ENCODE data around the gene ARF3.

ARF3 gene

GRCh38 chr12:48998497-48999353, 41.4 kb upstream of the ARF3 start:
- TF ChIP-seq USF1 (IDR thresholded peaks at IDR 0.05), result no peak
- no peak for TF ChIP-seq NFIC (IDR thresholded peaks at IDR 0.05)
- TF ChIP-seq REST (IDR thresholded peaks at IDR 0.05; ENCODE audit: low read depth), result no peak
- no peak for TF ChIP-seq EP300 (IDR thresholded peaks at IDR 0.05; ENCODE audit: borderline replicate concordance)
- TF ChIP-seq CREB1 (IDR thresholded peaks at IDR 0.05; ENCODE audit: low read depth), result no peak
- no peak for TF ChIP-seq EGR1 (IDR thresholded peaks at IDR 0.05)
- TF ChIP-seq RAD21 (IDR thresholded peaks at IDR 0.05; ENCODE audit: low read depth), result no peak
- TF ChIP-seq TAF1 (IDR thresholded peaks at IDR 0.05; ENCODE audit: low read depth), result no peak
- no peak for TF ChIP-seq FOXM1 (IDR thresholded peaks at IDR 0.05; ENCODE audit: borderline replicate concordance, low read depth)
- no peak for TF ChIP-seq TCF12 (IDR thresholded peaks at IDR 0.05; ENCODE audit: low read depth)
- no peak for TF ChIP-seq CEBPB (IDR thresholded peaks at IDR 0.05)
- TF ChIP-seq TEAD4 (IDR thresholded peaks at IDR 0.05), result no peak
- TF ChIP-seq, protein P1, sequence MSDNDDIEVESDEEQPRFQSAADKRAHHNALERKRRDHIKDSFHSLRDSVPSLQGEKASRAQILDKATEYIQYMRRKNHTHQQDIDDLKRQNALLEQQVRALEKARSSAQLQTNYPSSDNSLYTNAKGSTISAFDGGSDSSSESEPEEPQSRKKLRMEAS (IDR thresholded peaks at IDR 0.05), result no peak
- no peak for TF ChIP-seq ZBTB7A (IDR thresholded peaks at IDR 0.05; ENCODE audit: low read depth)
- TF ChIP-seq YY1 (IDR thresholded peaks at IDR 0.05; ENCODE audit: low read depth), result no peak

DNA sequence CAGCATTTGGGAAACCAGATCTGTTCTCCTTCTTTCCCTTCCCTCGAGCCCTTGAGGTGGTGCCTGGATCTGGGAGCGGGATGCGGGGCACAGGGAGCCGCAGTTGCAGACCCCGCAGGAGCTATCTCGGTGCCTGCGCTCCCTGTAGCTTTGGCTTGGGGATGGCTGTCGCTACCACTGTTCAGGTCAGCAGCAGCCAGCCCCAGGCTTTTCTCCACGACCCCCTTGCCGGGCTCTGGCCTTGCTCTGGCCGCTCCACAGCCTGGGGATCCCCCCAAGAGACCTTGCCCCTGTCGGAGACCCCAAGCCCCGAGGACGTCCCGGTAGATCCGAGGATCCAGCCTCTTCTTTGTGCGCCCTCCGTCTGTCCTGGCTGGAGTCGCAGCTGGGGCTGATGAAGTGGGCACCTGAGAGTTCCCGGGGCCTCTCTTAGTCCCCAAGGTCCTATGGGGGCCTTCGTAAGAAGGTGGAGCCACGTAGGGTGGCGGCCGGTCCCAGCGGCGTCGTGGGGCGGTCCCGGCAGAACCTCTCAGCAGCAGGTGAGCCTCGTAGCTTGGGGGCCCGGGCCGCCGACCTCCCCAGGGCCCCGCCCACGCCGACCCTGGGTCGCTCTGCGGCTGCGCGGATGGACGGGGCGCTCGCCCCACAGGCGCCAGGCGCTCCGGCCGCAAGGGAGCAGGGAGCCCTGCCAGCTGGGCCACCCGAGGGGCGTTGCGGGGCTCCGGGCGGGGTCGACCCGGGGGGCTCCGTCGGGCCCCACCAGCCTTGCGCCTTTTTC, 40.6 kb upstream of the ARF3 start:
- TF ChIP-seq FOXM1 (IDR thresholded peaks at IDR 0.05; ENCODE audit: borderline replicate concordance, low read depth) (no peak), EGR1 (IDR thresholded peaks at IDR 0.05) (no peak), CEBPB (IDR thresholded peaks at IDR 0.05) (no peak), REST (IDR thresholded peaks at IDR 0.05; ENCODE audit: low read depth) (no peak), YY1 (IDR thresholded peaks at IDR 0.05; ENCODE audit: low read depth) (no peak), TCF12 (IDR thresholded peaks at IDR 0.05; ENCODE audit: low read depth) (no peak), CREB1 (IDR thresholded peaks at IDR 0.05; ENCODE audit: low read depth) (no peak), USF1 (IDR thresholded peaks at IDR 0.05) (no peak), NFIC (IDR thresholded peaks at IDR 0.05) (no peak), RAD21 (IDR thresholded peaks at IDR 0.05; ENCODE audit: low read depth) (no peak), TEAD4 (IDR thresholded peaks at IDR 0.05) (no peak), TAF1 (IDR thresholded peaks at IDR 0.05; ENCODE audit: low read depth) (no peak)
- TF ChIP-seq, protein P1 (IDR thresholded peaks at IDR 0.05), result no peak

GRCh38 chr12:48996794-48997718, 39.8 kb upstream of the ARF3 start:
- TF ChIP-seq EGR1 (IDR thresholded peaks at IDR 0.05) (no peak), ZBTB7A (IDR thresholded peaks at IDR 0.05; ENCODE audit: low read depth) (no peak), NFIC (IDR thresholded peaks at IDR 0.05) (no peak), YY1 (IDR thresholded peaks at IDR 0.05; ENCODE audit: low read depth) (no peak), USF1 (IDR thresholded peaks at IDR 0.05) (no peak), TEAD4 (IDR thresholded peaks at IDR 0.05) (no peak), FOXM1 (IDR thresholded peaks at IDR 0.05; ENCODE audit: borderline replicate concordance, low read depth) (no peak), TCF12 (IDR thresholded peaks at IDR 0.05; ENCODE audit: low read depth) (no peak), RAD21 (IDR thresholded peaks at IDR 0.05; ENCODE audit: low read depth) (no peak), REST (IDR thresholded peaks at IDR 0.05; ENCODE audit: low read depth) (no peak), CREB1 (IDR thresholded peaks at IDR 0.05; ENCODE audit: low read depth) (no peak), CEBPB (IDR thresholded peaks at IDR 0.05) (no peak), EP300 (IDR thresholded peaks at IDR 0.05; ENCODE audit: borderline replicate concordance) (no peak), TAF1 (IDR thresholded peaks at IDR 0.05; ENCODE audit: low read depth) (no peak)
- TF ChIP-seq, protein P1 (IDR thresholded peaks at IDR 0.05), result no peak
